ENCODE results near the gene TRIM67. TPM values are rescaled to one million over a fixed set of nuclear protein-coding genes. Genes with fewer than 3 reads are reported as not detected.

The TRIM67 gene
- under 1 TPM in 1 of 2 donors, not detected in 1; 0.09 TPM for total RNA-seq
- under 1 TPM in 1 of 2 donors, not detected in 1; under 0.01 TPM for polyA plus RNA-seq
- long read RNA-seq, donor 1, result 0 reads
- long read RNA-seq, donor 2, partial matches to known transcripts, result 12 of 12 reads
- long read RNA-seq, donor 2, other reads (novel, unspliced or antisense), result 0 of 12 reads
- long read RNA-seq, donor 3, result 0 reads
- long read RNA-seq, donor 4, result 0 reads
- long read RNA-seq, donor 5, result 0 reads

GRCh38 chr1:231161667-231162296 lies at the start of gene TRIM67:
Gene TRIM67, plus strand, starts transcription at chr1:231162058. Its CDS starts 912 bp downstream, at chr1:231162970.
- peaks cover 0 to 35% (median 8%) of the 10 kb centered on the region in 5 donors for H3K4me1 ChIP-seq (ENCODE audit: control insufficient read depth in 5 of 5, insufficient read depth in 5 of 5, low read length in 5 of 5)
- H3K27ac ChIP-seq (ENCODE audit: low read depth in 1 of 2, low read length in 1 of 2), result no peak within 1 kb of the TSS
- no peak within 1 kb of the TSS for H3K9ac ChIP-seq (ENCODE audit: insufficient read depth in 1 of 2, low read length in 2 of 2)
- H3K36me3 ChIP-seq (ENCODE audit: control insufficient read depth in 4 of 4, insufficient read depth in 4 of 4, low read length in 4 of 4), result no peaks in the 10 kb centered on the region
- peak; percentile 4 for ATAC-seq (ENCODE audit: insufficient read depth, low FRiP score)
- peaks cover 0 to 8% (median 0%) of the 10 kb centered on the region in 4 donors for H3K9me3 ChIP-seq (ENCODE audit: control insufficient read depth in 4 of 4, insufficient read depth in 3 of 4, low read length in 3 of 4)
- 2 to 4% methylated on average over 35 to 42 of the region's 42 CpGs for WGBS, 2 donors
- DNase-seq, result peak; percentile 61 to 77 (median 65)
- no peak for TF ChIP-seq CTCF (IDR thresholded peaks at IDR 0.05; ENCODE audit: control extremely low read depth, extremely low read depth)
- H3K4me3 ChIP-seq, result no peak within 1 kb of the TSS
- peaks cover 9 to 53% (median 15%) of the 10 kb centered on the region in 3 donors for H3K27me3 ChIP-seq (ENCODE audit: control insufficient read depth in 3 of 3, insufficient read depth in 3 of 3, low read length in 2 of 3)

GRCh38 chr1:231116738-231117137 lies 45.1 kb upstream of the TRIM67 start:
- no peak for TF ChIP-seq CTCF (IDR thresholded peaks at IDR 0.05; ENCODE audit: control extremely low read depth, extremely low read depth)
- no peak for DNase-seq
- Histone ChIP-seq H3K27ac (ENCODE audit: low read depth in 1 of 2, low read length in 1 of 2) (no peak overlapping the region), H3K36me3 (ENCODE audit: control insufficient read depth in 4 of 4, insufficient read depth in 4 of 4, low read length in 4 of 4) (no peaks in the 10 kb centered on the region), H3K9me3 (ENCODE audit: control insufficient read depth in 4 of 4, insufficient read depth in 3 of 4, low read length in 3 of 4) (peaks cover 0 to 10% (median 4%) of the 10 kb centered on the region in 4 donors), H3K27me3 (ENCODE audit: control insufficient read depth in 3 of 3, insufficient read depth in 3 of 3, low read length in 2 of 3) (no peaks in the 10 kb centered on the region), H3K9ac (ENCODE audit: insufficient read depth in 1 of 2, low read length in 2 of 2) (no peak overlapping the region), H3K4me3 (no peak overlapping the region), H3K4me1 (ENCODE audit: control insufficient read depth in 5 of 5, insufficient read depth in 5 of 5, low read length in 5 of 5) (no peaks in the 10 kb centered on the region)
- no peak for ATAC-seq (ENCODE audit: insufficient read depth, low FRiP score)
- 52 to 90% methylated on average over 1 of the region's 1 CpG for WGBS, 2 donors

GRCh38 chr1:231118704-231119453 lies 43.0 kb upstream of the TRIM67 start:
- H3K4me1 ChIP-seq (ENCODE audit: control insufficient read depth in 5 of 5, insufficient read depth in 5 of 5, low read length in 5 of 5), result no peaks in the 10 kb centered on the region
- ATAC-seq (ENCODE audit: insufficient read depth, low FRiP score) (no peak), DNase-seq (no peak)
- no peaks in the 10 kb centered on the region for H3K27me3 ChIP-seq (ENCODE audit: control insufficient read depth in 3 of 3, insufficient read depth in 3 of 3, low read length in 2 of 3)
- H3K27ac ChIP-seq (ENCODE audit: low read depth in 1 of 2, low read length in 1 of 2), result no peak overlapping the region
- H3K9me3 ChIP-seq (ENCODE audit: control insufficient read depth in 4 of 4, insufficient read depth in 3 of 4, low read length in 3 of 4), result peaks cover 0 to 7% (median 4%) of the 10 kb centered on the region in 4 donors
- no peak for TF ChIP-seq CTCF (IDR thresholded peaks at IDR 0.05; ENCODE audit: control extremely low read depth, extremely low read depth)
- H3K9ac ChIP-seq (ENCODE audit: insufficient read depth in 1 of 2, low read length in 2 of 2), result no peak overlapping the region
- H3K36me3 ChIP-seq (ENCODE audit: control insufficient read depth in 4 of 4, insufficient read depth in 4 of 4, low read length in 4 of 4), result no peaks in the 10 kb centered on the region
- 57 to 59% methylated on average over 8 of the region's 8 CpGs for WGBS, 2 donors
- no peak overlapping the region for H3K4me3 ChIP-seq

Measured in lung (tissue), 16 donors.